IgD-negative memory B cell (primary cell): Measurements from ENCODE around the gene CARD11. TPM values are rescaled to one million over a fixed set of nuclear protein-coding genes. Genes with fewer than 3 reads are reported as not detected.

Experiments used
- polyA plus RNA-seq: library from polyadenylated mRNA; unstranded; fragments of 300-500 nt; fragmentation: Illumina TruSeq; gene quantifications from one replicate; pipeline ENCODE4 v1.2.3, GENCODE V29; 2021

CARD11 gene
- polyA plus RNA-seq, 1 donor from 2014 or later: 52.4 TPM

Other genes starting within 250 kb of the CARD11 start
- 16.4 TPM for gene GNA12, start 199.6 kb downstream of the CARD11 start, polyA plus RNA-seq